GM12873 (cell line): Measurements from ENCODE around the gene SERPIND1.

ENCODE experiments used
- CTCF ChIP-seq: IDR thresholded peaks from 2 replicates; pipeline ENCODE4 v1.5.1; 2012; ENCODE audit warnings: low read depth, mild to moderate bottlenecking, moderate library complexity, low read length, control low read depth; ENCODE audit not compliant: insufficient read depth; ENCODE audit errors: missing control alignments

The SERPIND1 gene

GRCh38 chr22:20787223-20787622 is 13.3 kb downstream of the SERPIND1 start:
- no peak for TF ChIP-seq CTCF

GRCh38 chr22:20787746-20788626 is 14.1 kb downstream of the SERPIND1 start:
- TF ChIP-seq CTCF: no peak

- no peak for TF ChIP-seq CTCF
Observed at GRCh38 chr22:20788627-20789344, 14.9 kb downstream of the SERPIND1 start.

- TF ChIP-seq CTCF: no peak
Observed at GRCh38 chr22:20792221-20792965, 18.5 kb downstream of the SERPIND1 start.

GRCh38 chr22:20792966-20793728 is 19.2 kb downstream of the SERPIND1 start:
- no peak for TF ChIP-seq CTCF

- no peak for TF ChIP-seq CTCF
Observed at GRCh38 chr22:20793748-20794649, 20.1 kb downstream of the SERPIND1 start.
